Brain microvascular endothelial cell (primary cell): Measurements from ENCODE around the gene TGM2.

Experiments used
- DNase-seq: peaks from one replicate; pipeline ENCODE4 v3.0.0-alpha.2; 2020
- H3K27ac ChIP-seq: fragments of 250-450 bp; sonication (Bioruptor Pico); 2 replicates; pipeline ENCODE4 v1.5.1; 2020; ENCODE audit warnings: mild to moderate bottlenecking, moderate library complexity
- H3K27me3 ChIP-seq: fragments of 250-450 bp; sonication (Bioruptor Pico); replicated peaks from 2 replicates; pipeline ENCODE4 v1.5.1; 2020; ENCODE audit warnings: mild to moderate bottlenecking
- H3K36me3 ChIP-seq: fragments of 250-450 bp; sonication (Bioruptor Pico); replicated peaks from 2 replicates; pipeline ENCODE4 v1.5.1; 2020; ENCODE audit warnings: mild to moderate bottlenecking
- H3K4me3 ChIP-seq: 2 replicates; pipeline ENCODE4 v1.5.1; 2011; ENCODE audit warnings: low read depth, mild to moderate bottlenecking, control low read depth, low read length, moderate library complexity
- in situ Hi-C: cut with HindIII; loops from 2 replicates; pipeline ENCODE4 v1.10.0; 2017; ENCODE audit warnings: low sequenced_read_pairs, low pct_ligation_motif_present
- TF ChIP-seq, protein P1 (sequence below): IDR thresholded peaks from 2 replicates; pipeline ENCODE4 v1.5.1; 2011; ENCODE audit warnings: low read depth, mild to moderate bottlenecking, moderate library complexity, low read length, control low read depth, inconsistent platforms; ENCODE audit errors: missing control alignments

Gene TGM2

DNA sequence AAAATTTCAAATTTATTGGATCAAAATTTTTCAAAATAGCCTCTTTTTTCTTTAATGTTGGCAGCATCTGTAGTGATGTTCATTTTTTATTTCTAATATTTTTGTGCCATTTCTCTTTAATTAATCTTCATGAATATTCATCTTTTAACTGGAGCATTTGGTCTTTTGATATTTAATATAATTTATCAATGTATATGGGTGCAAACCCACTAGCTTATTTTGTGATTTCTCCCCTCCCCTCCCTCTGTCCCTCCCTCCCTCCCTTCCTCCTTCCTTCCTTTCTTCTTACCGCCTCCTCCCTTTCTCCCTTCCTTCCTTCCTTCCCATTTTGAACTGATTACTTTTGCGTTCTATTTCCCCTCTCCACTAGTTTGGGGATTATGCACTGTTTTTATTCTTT is 49.2 kb downstream of the TGM2 start:
- no peaks in the 10 kb centered on the region for H3K36me3 ChIP-seq
- in situ Hi-C loops: no loop called here
- TF ChIP-seq, protein P1, sequence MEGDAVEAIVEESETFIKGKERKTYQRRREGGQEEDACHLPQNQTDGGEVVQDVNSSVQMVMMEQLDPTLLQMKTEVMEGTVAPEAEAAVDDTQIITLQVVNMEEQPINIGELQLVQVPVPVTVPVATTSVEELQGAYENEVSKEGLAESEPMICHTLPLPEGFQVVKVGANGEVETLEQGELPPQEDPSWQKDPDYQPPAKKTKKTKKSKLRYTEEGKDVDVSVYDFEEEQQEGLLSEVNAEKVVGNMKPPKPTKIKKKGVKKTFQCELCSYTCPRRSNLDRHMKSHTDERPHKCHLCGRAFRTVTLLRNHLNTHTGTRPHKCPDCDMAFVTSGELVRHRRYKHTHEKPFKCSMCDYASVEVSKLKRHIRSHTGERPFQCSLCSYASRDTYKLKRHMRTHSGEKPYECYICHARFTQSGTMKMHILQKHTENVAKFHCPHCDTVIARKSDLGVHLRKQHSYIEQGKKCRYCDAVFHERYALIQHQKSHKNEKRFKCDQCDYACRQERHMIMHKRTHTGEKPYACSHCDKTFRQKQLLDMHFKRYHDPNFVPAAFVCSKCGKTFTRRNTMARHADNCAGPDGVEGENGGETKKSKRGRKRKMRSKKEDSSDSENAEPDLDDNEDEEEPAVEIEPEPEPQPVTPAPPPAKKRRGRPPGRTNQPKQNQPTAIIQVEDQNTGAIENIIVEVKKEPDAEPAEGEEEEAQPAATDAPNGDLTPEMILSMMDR: no peak
- no peak overlapping the region for H3K27ac ChIP-seq
- no peak overlapping the region for H3K4me3 ChIP-seq
- H3K27me3 ChIP-seq: no peaks in the 10 kb centered on the region
- no peak for DNase-seq

DNA sequence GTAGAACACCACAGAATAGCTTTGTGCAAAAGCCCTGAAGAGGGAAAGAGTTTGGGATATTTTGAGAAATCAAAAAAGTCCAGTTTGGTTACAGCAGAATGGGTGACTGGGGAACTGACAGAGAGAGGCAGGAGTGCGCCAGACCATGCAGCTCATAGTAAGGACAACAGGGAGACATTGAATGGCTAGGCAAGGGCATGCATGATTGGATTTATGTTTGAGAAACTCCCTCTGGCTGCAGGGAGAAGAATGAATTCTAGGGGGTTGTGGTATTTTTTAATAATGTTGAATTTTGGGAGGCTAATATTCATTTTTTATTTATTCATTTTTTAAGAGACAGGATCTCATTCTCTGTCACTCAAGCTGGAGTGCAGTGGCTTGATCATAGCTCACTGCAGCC is 49.9 kb downstream of the TGM2 start:
- Histone ChIP-seq H3K36me3 (no peaks in the 10 kb centered on the region), H3K27me3 (no peaks in the 10 kb centered on the region), H3K27ac (no peak overlapping the region), H3K4me3 (no peak overlapping the region)
- in situ Hi-C loops: no loop called here
- no peak for DNase-seq
- TF ChIP-seq, protein P1: peak; percentile 37

DNA sequence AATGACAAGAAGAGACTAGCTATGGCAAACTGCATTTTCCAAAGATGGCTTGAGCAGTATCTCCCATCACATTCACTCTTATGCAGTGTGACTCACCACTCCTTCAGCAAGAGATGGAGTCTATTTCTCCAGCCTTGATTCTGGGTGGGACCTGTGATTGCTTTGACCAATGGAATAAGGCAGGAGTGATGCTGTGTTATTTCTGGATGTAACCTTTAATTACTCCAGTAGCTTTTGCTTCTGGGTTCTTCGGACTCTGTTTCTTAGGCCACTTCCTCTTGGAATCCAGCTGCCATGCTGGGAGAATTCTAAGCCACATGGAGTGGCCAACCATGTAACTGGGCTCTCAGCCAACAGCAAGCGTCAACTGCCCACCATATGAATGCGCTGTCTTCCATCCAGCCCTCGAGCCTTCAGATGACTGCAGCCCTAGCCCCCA is 50.7 kb downstream of the TGM2 start:
- Histone ChIP-seq H3K27me3 (no peaks in the 10 kb centered on the region), H3K27ac (peak overlapping the region; percentile 42), H3K36me3 (no peaks in the 10 kb centered on the region), H3K4me3 (no peak overlapping the region)
- DNase-seq: peak; percentile 79
- in situ Hi-C loops: no loop called here
- TF ChIP-seq, protein P1: no peak

DNA sequence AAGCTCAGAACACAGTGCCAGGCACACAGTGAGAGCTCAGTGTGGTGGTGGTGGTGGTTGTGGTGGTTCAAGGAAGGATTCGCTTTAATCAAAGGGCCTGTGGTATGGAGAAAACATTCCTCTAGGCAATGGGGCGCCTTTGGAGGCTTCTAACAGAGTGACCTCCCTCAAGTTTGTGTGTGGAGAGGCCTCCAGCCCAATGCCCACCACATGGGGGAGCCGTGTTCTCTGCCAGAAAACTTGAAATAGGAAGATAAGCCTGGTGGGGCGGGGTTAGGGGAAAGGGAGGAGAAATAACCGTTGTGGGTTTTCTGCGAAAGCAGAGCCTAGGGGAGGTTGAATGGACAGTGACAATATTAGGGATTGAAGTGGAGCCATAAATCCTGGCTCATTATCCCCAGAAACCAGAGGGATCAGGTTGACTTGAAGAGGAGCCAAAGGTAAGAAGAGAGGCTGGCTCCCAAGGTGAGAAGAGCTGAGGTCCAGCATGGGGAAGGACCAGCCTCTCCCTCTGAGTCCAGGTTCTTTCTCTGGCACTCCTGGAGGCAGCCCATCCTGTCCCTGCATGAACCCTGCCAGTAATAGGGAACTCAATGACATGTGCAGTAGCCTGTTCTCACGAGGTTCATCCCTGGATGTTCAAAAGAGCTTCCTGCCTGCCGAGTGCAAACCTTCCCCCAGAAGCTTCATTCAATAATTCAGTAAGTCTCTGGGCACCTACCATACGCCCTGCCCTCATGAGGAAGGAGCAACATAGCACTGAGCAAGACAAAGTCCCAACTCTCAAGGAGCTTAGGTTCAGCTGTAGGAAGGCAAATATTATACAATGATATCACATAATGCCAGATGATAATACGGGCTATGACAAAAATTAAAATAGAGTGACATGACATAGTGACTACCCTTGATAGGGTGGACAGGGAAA is 51.4 kb downstream of the TGM2 start:
- Histone ChIP-seq H3K27ac (peak overlapping the region; percentile 42), H3K36me3 (no peaks in the 10 kb centered on the region), H3K4me3 (no peak overlapping the region), H3K27me3 (no peaks in the 10 kb centered on the region)
- in situ Hi-C loops: no loop called here
- peak; percentile 55 for DNase-seq
- TF ChIP-seq, protein P1: peak; percentile 71

DNA sequence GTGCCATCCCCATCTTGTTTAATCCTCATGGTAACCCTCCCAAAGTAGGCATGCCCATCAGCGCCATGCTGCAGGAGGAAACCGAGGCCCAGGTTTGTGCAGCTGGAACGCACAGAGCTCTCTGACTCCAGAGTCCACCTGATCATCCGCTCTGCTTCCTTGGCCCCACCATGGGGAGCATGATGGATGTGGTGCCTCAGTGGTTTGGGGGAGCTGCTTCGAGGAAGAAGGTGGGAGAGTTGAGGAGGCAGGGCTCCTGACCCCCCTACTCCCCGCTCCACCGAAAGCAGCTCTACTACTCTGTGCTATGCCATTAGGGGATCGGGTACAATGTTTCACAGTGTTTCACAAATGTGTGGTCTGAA is 52.2 kb downstream of the TGM2 start:
- in situ Hi-C loops: no loop called here
- H3K36me3 ChIP-seq: no peaks in the 10 kb centered on the region
- no peaks in the 10 kb centered on the region for H3K27me3 ChIP-seq
- H3K27ac ChIP-seq: no peak overlapping the region
- no peak for DNase-seq
- no peak overlapping the region for H3K4me3 ChIP-seq
- TF ChIP-seq, protein P1: no peak
